Effector memory CD8-positive, alpha-beta T cell (primary cell): Measurements from ENCODE around the gene FPGS.

Experiments
- ATAC-seq: fragments of 150-1000 bp; cut with Tn5 transposase; replicated peaks from 2 replicates; pipeline ENCODE4 v1.10.0; 2021; ENCODE audit warnings: mild to moderate bottlenecking, moderate library complexity
- DNase-seq, 3 experiments: peaks; one replicate each; pipeline ENCODE4 v3.0.0; 2021
- H3K27ac Mint-ChIP-seq, 2 donors: one replicate each; pipeline ENCODE4 v1.8.0; 2022; ENCODE audit warnings: mild to moderate bottlenecking in 2 of 2, mixed read lengths in 2 of 2, moderate library complexity in 2 of 2
- H3K27me3 Mint-ChIP-seq, 2 donors: one replicate each; pipeline ENCODE4 v1.8.0; 2022; ENCODE audit warnings: mixed read lengths in 2 of 2
- H3K36me3 Mint-ChIP-seq: one replicate; pipeline ENCODE4 v1.8.0; 2022; ENCODE audit warnings: mild to moderate bottlenecking, moderate library complexity, mixed read lengths; ENCODE audit not compliant: insufficient read depth
- H3K4me1 Mint-ChIP-seq, 2 donors: one replicate each; pipeline ENCODE4 v1.8.0; 2022; ENCODE audit warnings: low read depth in 2 of 2, mixed read lengths in 2 of 2
- H3K4me3 Mint-ChIP-seq, 2 donors: one replicate each; pipeline ENCODE4 v1.8.0; 2022; ENCODE audit warnings: mild to moderate bottlenecking in 2 of 2, mixed read lengths in 2 of 2, moderate library complexity in 2 of 2
- H3K9me3 Mint-ChIP-seq, 2 donors: one replicate each; pipeline ENCODE4 v1.8.0; 2022; ENCODE audit warnings: mixed read lengths in 2 of 2

FPGS gene

GRCh38 chr9:127863191-127863621 is 60.5 kb downstream of the FPGS start:
- H3K4me3 Mint-ChIP-seq, result peak overlapping the region in 1 of 2 donors; percentile 61
- ATAC-seq, result no peak

More at GRCh38 chr9:127863191-127863621, 60.5 kb downstream of the FPGS start:
- H3K4me1 Mint-ChIP-seq, result peaks cover 35 to 37% of the 10 kb centered on the region in 2 donors
- no peaks in the 10 kb centered on the region for H3K27me3 Mint-ChIP-seq
- no peak for DNase-seq
- peaks cover 3% of the 10 kb centered on the region for H3K36me3 Mint-ChIP-seq
- H3K9me3 Mint-ChIP-seq, result no peaks in the 10 kb centered on the region
- peak overlapping the region; percentile 91 to 94 for H3K27ac Mint-ChIP-seq
